CD4-positive, CD25-positive, alpha-beta regulatory T cell (primary cell): ENCODE results near the gene ASB13. TPM values are rescaled to one million over a fixed set of nuclear protein-coding genes. Genes with fewer than 3 reads are reported as not detected.

ENCODE experiments used
- ATAC-seq, 2 donors: fragments of 150-1000 bp; cut with Tn5 transposase; one replicate each; pipeline ENCODE4 v1.10.0; 2021; ENCODE audit warnings: low read depth in 2 of 2, moderate number of reproducible peaks in 2 of 2, moderate library complexity in 1 of 2
- DNase-seq, 3 donors: peaks; one replicate each; pipeline versions ENCODE4 v3.0.0 to v3.0.0-alpha.2; 2012 to 2022; ENCODE audit warnings: mixed read lengths in 1 of 3
- H3K27ac ChIP-seq: one replicate; pipeline ENCODE4 v1.7.0; 2013; ENCODE audit warnings: mild to moderate bottlenecking, low read length; ENCODE audit not compliant: insufficient read depth, poor library complexity, severe bottlenecking
- H3K27me3 ChIP-seq: one replicate; pipeline ENCODE4 v1.7.0; 2013; ENCODE audit warnings: low read length; ENCODE audit not compliant: control insufficient read depth, insufficient read depth
- H3K36me3 ChIP-seq: one replicate; pipeline ENCODE4 v1.7.0; 2013; ENCODE audit warnings: mild to moderate bottlenecking, low read length, moderate library complexity; ENCODE audit not compliant: control insufficient read depth, insufficient read depth
- H3K4me1 ChIP-seq: 2 replicates; pipeline ENCODE4 v1.7.0; 2013; ENCODE audit warnings: mild to moderate bottlenecking, low read length; ENCODE audit not compliant: insufficient read depth, control insufficient read depth, poor library complexity, severe bottlenecking
- H3K4me3 ChIP-seq: one replicate; pipeline ENCODE4 v1.7.0; 2013; ENCODE audit warnings: low read depth, mild to moderate bottlenecking, low read length, moderate library complexity
- H3K9me3 ChIP-seq, 2 experiments: 1 replicate in 1 of 2; 2 replicates in 1 of 2; pipeline ENCODE4 v1.7.0; 2013; ENCODE audit warnings: low read length in 2 of 2, mild to moderate bottlenecking in 1 of 2, moderate library complexity in 1 of 2; ENCODE audit not compliant: control insufficient read depth in 2 of 2
- H3K27ac Mint-ChIP-seq, 3 donors: one replicate each; pipeline ENCODE4 v1.8.0; 2020 to 2022; ENCODE audit warnings: mild to moderate bottlenecking in 3 of 3, mixed read lengths in 3 of 3, moderate library complexity in 2 of 3
- H3K27me3 Mint-ChIP-seq: one replicate; pipeline ENCODE4 v1.8.0; 2022; ENCODE audit warnings: mild to moderate bottlenecking, mixed read lengths
- H3K36me3 Mint-ChIP-seq: one replicate; pipeline ENCODE4 v1.8.0; 2020; ENCODE audit warnings: mixed read lengths
- H3K4me1 Mint-ChIP-seq, 4 donors: one replicate each; pipeline ENCODE4 v1.8.0; 2020 to 2022; ENCODE audit warnings: mixed read lengths in 4 of 4, mild to moderate bottlenecking in 1 of 4
- H3K4me3 Mint-ChIP-seq, 4 donors: one replicate each; pipeline ENCODE4 v1.8.0; 2020 to 2022; ENCODE audit warnings: mild to moderate bottlenecking in 4 of 4, mixed read lengths in 4 of 4, moderate library complexity in 3 of 4
- H3K9me3 Mint-ChIP-seq, 7 donors: one replicate each; pipeline ENCODE4 v1.8.0; 2020 to 2022; ENCODE audit warnings: mixed read lengths in 7 of 7, mild to moderate bottlenecking in 3 of 7, moderate library complexity in 2 of 7
- polyA plus RNA-seq, 4 donors: library from polyadenylated mRNA; unstranded; fragments of 300-500 nt; fragmentation: Illumina TruSeq; gene quantifications; one replicate each; pipeline ENCODE4 v1.2.3, GENCODE V29; 2021
- total RNA-seq: library from RNA; stranded (reverse); gene quantifications from one replicate; pipeline ENCODE4 v1.2.3, GENCODE V29; 2022

The ASB13 gene
- total and polyA plus RNA-seq, 5 donors from 2014 or later, result 2.9 to 16.0 (median 12.6) TPM

GRCh38 chr10:5694573-5694972 is 28.2 kb upstream of the ASB13 start:
- H3K36me3 Mint-ChIP-seq, result no peaks in the 10 kb centered on the region
- H3K36me3 ChIP-seq, result no peaks in the 10 kb centered on the region
- no peak overlapping the region for H3K4me3 ChIP-seq
- ATAC-seq, result no peak
- H3K4me1 ChIP-seq, result peaks cover 48% of the 10 kb centered on the region
- H3K4me3 Mint-ChIP-seq, result peak overlapping the region in 2 of 4 donors; percentile 27 to 81
- DNase-seq, result no peak
- no peak overlapping the region for H3K27ac ChIP-seq
- H3K4me1 Mint-ChIP-seq, result peaks cover 59 to 81% (median 69%) of the 10 kb centered on the region in 4 donors
- H3K9me3 ChIP-seq, result no peaks in the 10 kb centered on the region
- no peaks in the 10 kb centered on the region for H3K27me3 ChIP-seq
- no peak overlapping the region for H3K27ac Mint-ChIP-seq
- H3K9me3 Mint-ChIP-seq, result no peaks in the 10 kb centered on the region
- peaks cover 4% of the 10 kb centered on the region for H3K27me3 Mint-ChIP-seq

DNA sequence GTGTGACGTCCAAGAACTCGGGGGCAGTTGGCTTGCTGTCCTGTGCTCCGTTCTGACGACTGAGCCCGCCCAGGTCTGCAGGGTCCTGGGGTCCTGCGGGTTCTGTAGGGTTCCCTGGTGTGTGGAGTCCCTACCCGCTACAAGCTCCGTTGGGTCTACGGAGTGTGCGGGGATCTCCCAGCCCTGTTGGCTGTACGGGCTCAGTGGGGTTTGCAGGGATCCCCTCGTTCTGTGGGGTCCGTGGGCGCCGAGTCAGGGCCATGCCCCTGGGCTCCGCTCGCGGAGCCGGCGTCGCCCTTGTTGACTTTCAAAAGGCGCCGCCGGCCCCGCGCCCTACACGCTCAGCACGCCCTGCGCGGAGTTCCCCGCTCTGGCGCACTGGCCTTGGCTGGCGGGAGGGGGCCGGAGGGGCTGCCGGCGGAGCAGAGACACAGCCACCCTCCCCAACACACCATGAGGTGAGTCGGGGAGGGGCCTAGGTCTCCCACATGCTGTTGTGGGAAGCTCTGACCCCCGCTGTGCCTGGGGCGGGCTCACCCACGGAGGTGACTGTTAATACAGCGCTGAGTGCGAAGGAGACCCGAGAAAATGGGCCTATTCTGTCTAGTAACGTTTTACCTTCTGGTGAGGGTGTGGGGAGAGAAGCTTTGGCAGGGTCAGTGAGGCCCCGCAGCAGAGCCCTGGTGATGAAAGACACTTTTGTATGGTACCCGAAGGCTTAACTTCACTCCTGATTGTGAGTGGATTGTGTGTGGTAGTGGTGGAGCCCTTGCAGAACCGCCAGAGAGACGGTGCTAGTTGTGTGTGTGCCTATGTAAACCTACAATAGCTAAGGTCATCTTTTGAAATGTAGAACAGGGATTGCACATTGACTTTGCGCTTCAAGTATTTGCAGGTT is 26.3 kb upstream of the ASB13 start:
- ATAC-seq (peak; percentile 80 to 85), DNase-seq (peak; percentile 48 to 76 (median 53))
- peaks cover 4% of the 10 kb centered on the region for H3K27me3 Mint-ChIP-seq
- Histone ChIP-seq H3K4me1 (peaks cover 41% of the 10 kb centered on the region), H3K36me3 (no peaks in the 10 kb centered on the region), H3K9me3 (no peaks in the 10 kb centered on the region), H3K4me3 (peak overlapping the region; percentile 63), H3K27me3 (no peaks in the 10 kb centered on the region), H3K27ac (no peak overlapping the region)
- peak overlapping the region; percentile 74 to 88 (median 86) for H3K27ac Mint-ChIP-seq
- peaks cover 3% of the 10 kb centered on the region for H3K36me3 Mint-ChIP-seq
- no peaks in the 10 kb centered on the region for H3K9me3 Mint-ChIP-seq
- peaks cover 59 to 87% (median 71%) of the 10 kb centered on the region in 4 donors for H3K4me1 Mint-ChIP-seq
- H3K4me3 Mint-ChIP-seq, result peak overlapping the region; percentile 81 to 83 (median 82)

DNA sequence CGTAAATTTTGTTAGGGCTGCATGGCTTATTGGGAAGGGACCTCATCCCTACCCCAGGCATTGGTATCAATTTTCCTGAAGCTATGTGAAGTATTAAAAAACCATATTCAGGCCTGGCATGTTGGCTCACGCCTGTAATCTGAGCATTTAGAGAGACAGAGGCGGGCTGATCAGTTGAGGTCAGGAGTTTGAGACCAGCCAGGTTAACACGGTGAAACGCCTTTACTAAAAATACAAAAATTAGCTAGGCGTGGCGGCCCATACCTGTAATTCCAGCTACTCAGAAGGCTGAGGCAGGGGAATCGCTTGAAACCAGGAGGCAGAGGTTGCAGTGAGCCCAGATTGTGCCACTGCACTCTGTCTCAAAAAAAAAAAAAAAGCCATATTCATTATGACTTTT is 25.4 kb upstream of the ASB13 start:
- ATAC-seq, result no peak
- H3K4me3 Mint-ChIP-seq, result peak overlapping the region; percentile 31 to 82 (median 71)
- Histone ChIP-seq H3K9me3 (no peaks in the 10 kb centered on the region), H3K4me3 (peak overlapping the region; percentile 63), H3K4me1 (peaks cover 33% of the 10 kb centered on the region), H3K27me3 (no peaks in the 10 kb centered on the region), H3K36me3 (no peaks in the 10 kb centered on the region), H3K27ac (no peak overlapping the region)
- peaks cover 3% of the 10 kb centered on the region for H3K36me3 Mint-ChIP-seq
- H3K27me3 Mint-ChIP-seq, result peaks cover 4% of the 10 kb centered on the region
- no peaks in the 10 kb centered on the region for H3K9me3 Mint-ChIP-seq
- peaks cover 54 to 86% (median 69%) of the 10 kb centered on the region in 4 donors for H3K4me1 Mint-ChIP-seq
- H3K27ac Mint-ChIP-seq, result peak overlapping the region in 1 of 3 donors; percentile 88
- no peak for DNase-seq

- Histone ChIP-seq H3K4me1 (peaks cover 38% of the 10 kb centered on the region), H3K27ac (no peak overlapping the region), H3K36me3 (no peaks in the 10 kb centered on the region), H3K9me3 (no peaks in the 10 kb centered on the region), H3K27me3 (no peaks in the 10 kb centered on the region), H3K4me3 (no peak overlapping the region)
- H3K4me1 Mint-ChIP-seq, result peaks cover 40 to 77% (median 59%) of the 10 kb centered on the region in 4 donors
- H3K27me3 Mint-ChIP-seq, result peaks cover 10% of the 10 kb centered on the region
- H3K4me3 Mint-ChIP-seq, result peak overlapping the region in 2 of 4 donors; percentile 91 to 99
- ATAC-seq (no peak), DNase-seq (no peak)
- H3K9me3 Mint-ChIP-seq, result no peaks in the 10 kb centered on the region
- H3K27ac Mint-ChIP-seq, result no peak overlapping the region
- peaks cover 3% of the 10 kb centered on the region for H3K36me3 Mint-ChIP-seq
Observed at GRCh38 chr10:5688587-5688986, 22.2 kb upstream of the ASB13 start.

DNA sequence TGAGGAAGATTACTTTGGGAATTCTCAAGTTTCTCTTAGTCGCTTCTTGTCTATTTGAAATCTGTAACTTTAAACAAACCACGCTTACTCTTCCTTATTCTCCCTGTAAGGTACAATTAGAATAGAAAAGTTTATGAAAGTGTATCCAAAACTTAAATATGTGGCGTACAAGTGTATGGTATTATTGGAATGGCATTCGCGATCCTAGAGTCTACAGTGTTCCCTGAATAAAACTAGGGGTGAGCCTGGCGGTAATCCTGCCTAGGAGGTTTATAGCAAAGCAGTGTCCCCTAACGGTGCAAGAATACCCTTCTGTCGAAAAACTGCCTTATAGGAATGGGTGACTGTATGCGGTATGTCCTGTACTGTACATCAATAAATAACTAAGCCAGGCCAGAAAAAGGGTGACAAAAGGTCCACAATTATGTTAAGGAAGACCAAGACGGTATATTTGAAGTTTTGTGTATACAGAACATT is 19.4 kb upstream of the ASB13 start:
- no peaks in the 10 kb centered on the region for H3K36me3 ChIP-seq
- no peaks in the 10 kb centered on the region for H3K9me3 ChIP-seq
- Mint-ChIP-seq H3K27me3 (peaks cover 5% of the 10 kb centered on the region), H3K27ac (peak overlapping the region; percentile 93 to 99 (median 94)), H3K4me1 (peaks cover 32 to 54% (median 38%) of the 10 kb centered on the region in 4 donors), H3K36me3 (peaks cover 3% of the 10 kb centered on the region), H3K4me3 (peak overlapping the region; percentile 93 to 99 (median 96)), H3K9me3 (no peaks in the 10 kb centered on the region)
- DNase-seq (peak in 1 of 3 donors; percentile 16), ATAC-seq (no peak)
- no peaks in the 10 kb centered on the region for H3K27me3 ChIP-seq
- H3K4me3 ChIP-seq, result peak overlapping the region; percentile 85
- peaks cover 19% of the 10 kb centered on the region for H3K4me1 ChIP-seq
- peak overlapping the region; percentile 96 for H3K27ac ChIP-seq

DNA sequence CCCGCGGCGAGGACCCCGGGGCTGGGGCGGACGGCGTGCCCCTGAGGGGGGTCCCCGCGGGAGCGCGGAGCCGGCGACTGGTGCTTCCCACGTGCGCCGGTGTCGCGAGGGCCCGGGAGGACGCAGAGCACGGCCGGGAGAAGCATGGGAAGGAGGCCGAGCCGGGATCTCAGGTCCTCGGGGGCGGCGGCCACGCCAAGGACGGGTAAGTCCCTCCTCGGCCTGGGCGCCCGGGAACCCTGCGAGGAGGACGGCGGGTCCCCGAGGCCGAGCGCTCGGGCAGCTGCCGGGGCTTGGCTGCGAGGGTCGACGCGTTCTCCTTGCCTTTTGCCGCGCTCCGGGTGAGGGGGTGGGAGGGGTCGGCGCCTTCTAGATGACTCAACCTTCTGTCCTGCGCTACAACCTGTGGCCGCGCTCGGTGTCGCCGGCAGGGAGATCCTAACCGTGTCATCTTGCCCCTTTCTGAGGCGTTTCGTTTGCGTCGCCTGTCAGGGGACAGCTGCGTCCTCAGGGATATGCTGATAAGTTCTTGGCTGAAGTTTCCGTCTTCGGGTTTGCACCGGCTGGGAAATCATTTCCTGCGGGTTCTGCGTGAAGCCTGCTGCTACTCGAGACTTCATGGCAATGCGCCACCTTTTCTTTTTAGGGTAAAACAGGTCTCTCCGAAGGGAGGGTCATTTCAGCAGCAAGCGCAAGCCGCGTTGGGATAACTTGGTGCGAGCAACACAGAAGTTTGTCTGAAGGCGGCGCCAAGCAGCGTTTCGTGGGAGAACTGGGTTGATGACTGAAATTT is 18.8 kb upstream of the ASB13 start:
- Mint-ChIP-seq H3K9me3 (no peaks in the 10 kb centered on the region), H3K4me1 (peaks cover 27 to 49% (median 34%) of the 10 kb centered on the region in 4 donors), H3K27me3 (peaks cover 5% of the 10 kb centered on the region), H3K27ac (peak overlapping the region; percentile 93 to 99 (median 94)), H3K4me3 (peak overlapping the region; percentile 96 to 99 (median 96)), H3K36me3 (peaks cover 3% of the 10 kb centered on the region)
- H3K27me3 ChIP-seq, result peaks cover 2% of the 10 kb centered on the region
- no peaks in the 10 kb centered on the region for H3K9me3 ChIP-seq
- DNase-seq (peak; percentile 60 to 75 (median 73)), ATAC-seq (peak; percentile 60 to 71)
- peaks cover 19% of the 10 kb centered on the region for H3K4me1 ChIP-seq
- H3K27ac ChIP-seq, result peak overlapping the region; percentile 96
- peak overlapping the region; percentile 85 for H3K4me3 ChIP-seq
- no peaks in the 10 kb centered on the region for H3K36me3 ChIP-seq

DNA sequence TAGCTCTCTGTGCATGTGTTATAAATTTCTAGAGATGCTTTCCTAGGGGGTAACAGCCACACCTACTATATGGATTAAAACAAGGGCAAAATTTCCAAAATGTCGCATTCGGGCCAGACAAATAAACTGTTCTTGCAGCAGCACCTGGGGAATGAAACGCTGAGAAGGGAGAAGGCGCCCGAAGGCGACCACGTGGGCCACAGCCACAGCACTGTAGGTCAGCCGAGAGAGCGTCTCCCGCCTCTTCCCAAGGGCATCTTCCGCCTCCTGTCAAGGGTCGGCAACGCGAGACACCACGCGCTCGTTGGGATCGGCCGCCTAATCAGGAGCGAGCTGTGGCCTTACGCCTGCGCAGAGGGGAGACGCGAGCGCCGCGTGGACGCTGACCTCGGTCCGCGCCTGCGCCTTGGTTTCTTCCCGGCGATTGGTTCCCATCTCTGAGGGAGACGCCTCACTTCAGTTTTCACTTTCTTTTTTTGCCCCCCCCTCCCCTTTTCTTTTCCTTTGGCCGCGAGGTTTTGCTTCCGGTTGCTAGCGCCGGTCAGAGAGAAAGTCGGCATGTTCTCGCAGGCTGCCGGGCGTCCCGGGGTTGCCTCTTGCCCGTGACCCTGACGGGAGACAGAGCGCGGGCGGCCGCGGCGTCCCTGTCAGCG is 18.0 kb upstream of the ASB13 start, which contains the start of gene TASOR2:
Gene TASOR2, plus strand, starts transcription at position 521 of the 653 bp plus-strand sequence. CDS start 35,805 bp downstream, outside the sequence.
- no peaks in the 10 kb centered on the region for H3K36me3 ChIP-seq
- ATAC-seq (peak; percentile 84 to 88), DNase-seq (peak; percentile 92 to 98 (median 97))
- Mint-ChIP-seq H3K4me3 (peak within 1 kb of the TSS; percentile 96 to 99 (median 96)), H3K36me3 (peaks cover 3% of the 10 kb centered on the region), H3K9me3 (no peaks in the 10 kb centered on the region), H3K27ac (peak within 1 kb of the TSS; percentile 93 to 99 (median 94)), H3K27me3 (peaks cover 10% of the 10 kb centered on the region), H3K4me1 (peaks cover 27 to 46% (median 33%) of the 10 kb centered on the region in 4 donors)
- H3K27ac ChIP-seq, result peak within 1 kb of the TSS; percentile 96
- peaks cover 19% of the 10 kb centered on the region for H3K4me1 ChIP-seq
- peak within 1 kb of the TSS; percentile 85 for H3K4me3 ChIP-seq
- no peaks in the 10 kb centered on the region for H3K9me3 ChIP-seq
- peaks cover 8% of the 10 kb centered on the region for H3K27me3 ChIP-seq
